Measurements from ENCODE around the gene ZBTB16.

The ZBTB16 gene

GRCh38 chr11:114270531-114271270, 211.2 kb downstream of the ZBTB16 start:
- DNase-seq: no peak

DNA sequence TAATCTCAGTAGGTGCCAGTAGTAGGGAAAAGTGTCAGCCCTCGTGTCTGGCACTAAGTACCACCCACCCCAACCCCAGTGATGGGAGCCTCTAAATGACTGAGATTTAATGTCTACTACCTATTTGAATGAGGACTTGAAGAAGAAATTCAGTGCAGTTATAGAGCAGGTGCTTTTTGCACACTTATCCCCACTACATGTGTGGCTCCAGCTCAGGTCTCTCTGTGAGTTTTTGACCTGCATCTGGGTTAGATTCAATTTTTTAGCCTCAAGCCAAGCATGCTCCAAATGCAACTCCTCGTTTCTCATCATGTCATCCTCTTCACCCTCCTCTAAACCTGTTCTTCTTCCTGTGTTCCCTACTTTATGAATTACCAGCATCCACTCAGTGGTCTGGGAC, 211.8 kb downstream of the ZBTB16 start:
- no peak for DNase-seq

- DNase-seq: no peak
These were observed 212.8 kb downstream of the ZBTB16 start for GRCh38 chr11:114272311-114272710.

DNA sequence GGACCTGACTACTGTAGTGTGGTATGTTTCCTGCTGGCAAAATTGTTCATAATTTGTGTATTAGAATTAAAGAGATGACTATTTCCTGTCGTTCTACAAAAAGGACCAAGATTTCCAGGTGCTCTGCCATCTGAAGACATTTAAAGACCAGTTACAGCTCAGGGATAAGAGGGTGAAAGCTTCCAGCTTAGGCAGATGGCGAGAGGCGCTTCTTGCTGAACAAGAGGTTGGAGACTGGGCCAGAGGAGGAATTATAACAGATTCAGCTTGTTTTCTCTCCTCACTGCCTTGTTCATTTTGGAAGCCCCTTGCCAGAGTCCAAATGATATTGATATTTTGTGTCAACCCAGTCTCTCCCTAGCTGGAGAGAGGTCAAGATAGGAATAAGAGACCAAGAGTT, 213.6 kb downstream of the ZBTB16 start:
- no peak for DNase-seq

- no peak for DNase-seq
These were observed 214.6 kb downstream of the ZBTB16 start for GRCh38 chr11:114273890-114274635.

DNA sequence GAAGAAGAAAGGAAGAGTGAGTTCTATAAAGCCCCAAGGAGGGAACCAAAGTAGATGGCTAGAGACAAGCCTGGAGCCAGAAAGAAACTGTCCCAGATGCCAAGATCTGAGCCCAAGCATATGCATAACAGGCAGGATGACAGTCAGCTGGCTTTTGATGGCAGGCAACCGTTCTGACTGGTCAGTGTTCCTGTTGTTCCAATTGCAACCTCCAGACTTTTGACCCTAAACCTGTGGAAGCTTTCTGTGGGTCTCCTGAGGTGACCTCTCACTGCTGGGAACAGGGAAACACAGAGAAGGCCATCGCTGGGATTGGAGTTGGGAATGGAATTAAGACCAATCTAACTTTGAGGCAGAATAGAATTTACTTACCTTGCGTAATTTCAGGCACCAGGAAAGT, 215.1 kb downstream of the ZBTB16 start:
- no peak for DNase-seq

GRCh38 chr11:114275280-114275679, 215.8 kb downstream of the ZBTB16 start:
- no peak for DNase-seq

DNA sequence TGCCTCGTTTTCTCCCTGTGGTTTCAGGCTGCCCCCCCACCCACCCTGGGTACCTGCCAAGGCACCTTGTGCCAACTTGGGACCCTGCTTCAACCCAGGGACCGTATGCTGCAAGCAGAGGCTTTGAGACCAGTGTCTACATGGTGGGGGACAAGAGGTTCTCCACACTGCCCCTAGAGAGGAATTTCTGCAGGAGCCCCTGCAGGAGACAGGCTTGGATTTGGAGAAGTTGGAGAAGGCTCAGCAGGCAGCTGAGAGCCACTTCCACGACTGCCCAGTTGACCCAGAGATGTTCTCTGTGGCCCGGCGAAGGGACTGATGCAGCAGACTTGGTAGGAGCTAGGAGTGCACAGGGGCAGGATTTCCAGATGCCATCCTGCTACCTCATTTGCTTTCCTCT, 216.6 kb downstream of the ZBTB16 start:
- no peak for DNase-seq

- no peak for DNase-seq
These were observed 218.3 kb downstream of the ZBTB16 start for GRCh38 chr11:114277637-114278341.

GRCh38 chr11:114278342-114279065, 219.0 kb downstream of the ZBTB16 start:
- DNase-seq: no peak

DNA sequence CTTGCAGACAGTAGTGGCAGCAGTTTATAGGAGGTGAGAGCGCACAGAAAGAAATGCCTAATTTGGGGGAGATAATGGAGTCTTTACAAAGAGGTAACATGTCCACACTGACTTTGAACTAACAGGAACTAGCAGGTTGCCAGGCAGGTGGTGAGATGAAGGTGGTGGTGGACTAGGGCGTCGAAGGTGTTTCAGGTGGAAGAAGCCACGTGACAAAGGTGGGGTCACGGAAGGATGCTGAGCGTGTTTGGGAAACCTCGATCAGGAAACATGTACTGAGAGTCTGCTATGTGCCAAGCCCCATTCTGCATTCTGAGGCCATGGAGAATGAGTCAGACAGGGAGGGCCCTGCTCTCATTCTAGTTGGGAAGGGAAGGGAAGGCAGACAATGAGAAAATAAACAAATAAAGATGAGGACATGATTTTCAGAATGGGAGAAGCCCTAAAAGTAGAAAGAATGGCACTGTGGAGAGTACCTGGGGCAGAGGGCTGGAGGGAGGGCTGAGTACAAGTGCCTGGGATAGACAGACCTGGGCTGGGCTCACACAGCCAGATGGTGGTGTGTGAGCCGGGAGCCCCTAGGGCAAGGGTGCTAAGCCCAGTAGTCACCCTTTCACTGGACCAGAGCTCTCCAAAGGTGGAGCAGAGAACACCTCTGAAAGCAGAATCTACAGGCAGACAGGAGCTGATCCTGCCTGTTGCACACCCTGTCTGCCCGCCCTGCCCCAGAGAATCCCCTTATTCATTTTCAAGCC, 220.5 kb downstream of the ZBTB16 start:
- no peak for DNase-seq

DNA sequence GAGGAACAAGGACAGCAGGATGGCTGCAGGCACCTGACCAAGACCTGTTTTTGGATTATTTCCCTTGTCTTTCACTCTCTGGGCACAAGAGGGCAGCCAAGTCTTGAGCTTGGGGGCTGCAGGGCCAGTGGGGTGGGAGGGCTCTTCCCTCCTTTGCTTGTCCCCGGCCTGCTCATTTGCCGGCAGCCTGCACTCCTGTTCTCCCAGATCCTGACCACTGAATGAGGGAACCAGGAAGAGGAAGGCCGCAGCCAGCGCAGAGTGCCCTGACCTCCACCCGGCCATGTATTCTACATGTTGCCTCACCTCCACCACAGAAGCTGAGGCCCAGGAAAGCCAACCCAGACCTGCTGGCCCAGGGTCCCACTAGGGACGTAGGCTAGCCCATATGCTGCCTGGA, 221.2 kb downstream of the ZBTB16 start:
- DNase-seq: no peak

GRCh38 chr11:114281388-114281956, 222.0 kb downstream of the ZBTB16 start:
- no peak for DNase-seq

GRCh38 chr11:114282488-114282887, 223.0 kb downstream of the ZBTB16 start:
- DNase-seq: no peak

DNA sequence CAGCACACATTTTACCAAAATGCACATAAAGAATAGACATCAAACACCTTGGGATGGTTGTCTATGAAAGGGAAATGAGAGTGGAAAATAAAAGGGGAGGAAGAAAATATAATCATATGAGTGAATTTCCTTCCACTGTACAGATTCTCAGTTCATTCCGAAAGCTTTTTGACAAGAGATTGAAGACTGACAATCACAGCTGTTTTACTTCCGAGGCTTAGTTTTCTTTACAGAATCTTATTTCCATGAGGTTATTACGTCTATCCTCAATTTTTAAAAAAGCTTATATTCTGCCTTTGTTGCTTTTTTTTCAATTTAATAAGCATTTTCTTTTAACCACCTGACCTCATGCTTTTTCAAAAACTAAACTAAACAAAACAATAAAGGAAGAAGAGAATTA, 223.9 kb downstream of the ZBTB16 start:
- no peak for DNase-seq

- DNase-seq: no peak
These were observed 224.5 kb downstream of the ZBTB16 start for GRCh38 chr11:114284021-114284420.

- DNase-seq: no peak
These were observed 225.4 kb downstream of the ZBTB16 start for GRCh38 chr11:114284914-114285313.

DNA sequence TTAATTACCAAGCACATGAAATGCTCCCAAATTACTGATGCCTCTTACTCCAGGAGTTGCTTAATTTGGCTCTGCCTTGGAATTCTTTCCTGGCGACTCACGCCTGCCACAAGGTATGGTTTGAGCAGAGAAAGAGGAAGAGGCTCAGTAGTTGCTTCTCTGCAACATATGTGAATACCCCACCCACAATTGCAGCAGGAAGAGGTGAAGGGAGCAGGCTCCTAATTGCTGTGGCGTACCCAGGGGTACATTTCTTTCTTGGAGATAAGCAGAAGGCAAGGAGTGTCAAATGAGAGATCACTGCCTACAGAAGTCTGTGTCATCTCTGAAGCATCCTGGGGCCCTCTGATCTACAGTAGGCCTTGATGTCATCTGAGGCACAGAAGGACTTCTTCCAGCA, 226.1 kb downstream of the ZBTB16 start:
- no peak for DNase-seq

GRCh38 chr11:114286229-114286628, 226.7 kb downstream of the ZBTB16 start:
- no peak for DNase-seq

GRCh38 chr11:114287154-114287553, 227.6 kb downstream of the ZBTB16 start:
- DNase-seq: no peak

DNA sequence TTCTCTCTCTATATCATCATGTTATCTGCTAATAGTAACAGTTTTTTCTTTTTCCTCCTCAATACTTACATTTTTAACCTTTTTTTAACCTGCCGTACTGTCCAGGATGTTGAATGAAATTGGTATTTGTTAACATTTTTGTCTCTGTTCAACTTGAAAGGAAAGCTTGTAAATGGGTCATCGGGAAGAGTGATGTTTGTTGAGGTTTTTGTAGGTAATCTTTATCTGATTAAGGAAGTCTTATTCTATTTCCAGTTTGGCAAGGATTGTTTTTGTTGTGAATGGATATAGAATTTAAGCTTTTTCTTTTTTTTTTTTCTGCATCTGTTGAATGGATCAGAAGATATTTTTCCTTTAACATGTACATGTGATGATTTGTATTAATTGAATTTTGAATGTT, 228.6 kb downstream of the ZBTB16 start:
- no peak for DNase-seq

DNA sequence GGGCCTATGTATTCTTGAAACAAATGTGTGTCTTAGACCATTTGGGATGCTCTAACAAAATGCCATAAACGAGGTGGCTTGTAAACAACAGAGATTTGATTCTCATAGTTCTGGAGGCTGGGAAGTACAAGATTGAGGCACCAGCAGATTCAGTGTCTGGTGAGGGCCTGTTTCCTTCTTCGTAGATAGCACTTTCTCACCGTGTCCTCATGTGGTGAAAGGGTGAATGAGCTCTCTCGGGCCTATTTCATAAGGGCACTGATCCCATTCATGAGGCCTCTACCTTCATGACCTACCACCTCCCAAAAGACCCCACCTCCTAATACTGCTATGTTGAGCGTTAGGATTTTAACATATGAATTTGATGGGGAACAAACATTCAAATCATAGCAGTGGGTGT, 230.3 kb downstream of the ZBTB16 start:
- no peak for DNase-seq
